Liver (tissue), 9 donors: ENCODE measurements around the gene PDE4B. TPM values are rescaled to one million over a fixed set of nuclear protein-coding genes. Genes with fewer than 3 reads are reported as not detected.

Source experiments
- DNase-seq: peaks from one replicate; pipeline ENCODE4 v3.0.0-alpha.2; 2017; ENCODE audit warnings: low spot score
- H3K27ac ChIP-seq, 2 donors: one replicate each; pipeline ENCODE4 v1.7.0; 2013; ENCODE audit warnings: inconsistent platforms in 2 of 2, low read length in 2 of 2, control low read depth in 1 of 2, low read depth in 1 of 2, mild to moderate bottlenecking in 1 of 2
- H3K27me3 ChIP-seq, 4 donors: one replicate each; pipeline versions ENCODE4 v1.6.1 to v1.7.0; 2013; ENCODE audit warnings: low read length in 3 of 4, inconsistent platforms in 1 of 4, mild to moderate bottlenecking in 1 of 4, moderate library complexity in 1 of 4; ENCODE audit not compliant: control insufficient read depth in 4 of 4, insufficient read depth in 4 of 4
- H3K36me3 ChIP-seq, 4 donors: one replicate each; pipeline versions ENCODE4 v1.6.1 to v1.7.0; 2013; ENCODE audit warnings: low read length in 3 of 4, mild to moderate bottlenecking in 3 of 4, low read depth in 1 of 4, moderate library complexity in 1 of 4; ENCODE audit not compliant: control insufficient read depth in 4 of 4, insufficient read depth in 3 of 4
- H3K4me1 ChIP-seq, 4 donors: one replicate each; pipeline versions ENCODE4 v1.6.1 to v1.7.0; 2013; ENCODE audit warnings: low read length in 3 of 4, mild to moderate bottlenecking in 3 of 4, moderate library complexity in 1 of 4; ENCODE audit not compliant: control insufficient read depth in 4 of 4, insufficient read depth in 4 of 4
- H3K4me3 ChIP-seq, 3 donors: one replicate each; pipeline versions ENCODE4 v1.6.1 to v1.7.0; 2013; ENCODE audit warnings: low read length in 3 of 3, control low read depth in 1 of 3, low read depth in 1 of 3, mild to moderate bottlenecking in 1 of 3
- H3K9ac ChIP-seq, 2 donors: one replicate each; pipeline ENCODE4 v1.7.0; 2013; ENCODE audit warnings: low read length in 2 of 2, mild to moderate bottlenecking in 2 of 2, moderate library complexity in 2 of 2, control low read depth in 1 of 2, low read depth in 1 of 2
- H3K9me3 ChIP-seq, 4 donors: one replicate each; pipeline versions ENCODE4 v1.6.1 to v1.7.0; 2013; ENCODE audit warnings: low read length in 3 of 4; ENCODE audit not compliant: control insufficient read depth in 4 of 4
- EGR1 ChIP-seq, 2 donors: IDR thresholded peaks; 2 replicates each; pipeline ENCODE4 v1.6.1; 2016 to 2018; ENCODE audit warnings: antibody characterized with exemption in 2 of 2, low read depth in 2 of 2
- FOXA1 ChIP-seq: IDR thresholded peaks from 2 replicates; pipeline ENCODE4 v1.6.1; 2016; ENCODE audit warnings: antibody characterized with exemption
- FOXA2 ChIP-seq: IDR thresholded peaks from 2 replicates; pipeline ENCODE4 v1.6.1; 2016; ENCODE audit warnings: antibody characterized with exemption
- GABPA ChIP-seq, 2 donors: IDR thresholded peaks in 1 of 2; conservative IDR thresholded peaks in 1 of 2; 2 replicates each; pipeline ENCODE4 v1.6.1; 2016; ENCODE audit warnings: antibody characterized with exemption in 2 of 2, mild to moderate bottlenecking in 1 of 2, moderate library complexity in 1 of 2
- HNF4A ChIP-seq, 2 donors: conservative IDR thresholded peaks; 2 replicates each; pipeline ENCODE4 v1.6.1; 2016; ENCODE audit warnings: antibody characterized with exemption in 2 of 2, mild to moderate bottlenecking in 2 of 2
- HNF4G ChIP-seq: IDR thresholded peaks from 2 replicates; pipeline ENCODE4 v1.6.1; 2016; ENCODE audit warnings: antibody characterized with exemption
- JUND ChIP-seq, 2 donors: IDR thresholded peaks; 2 replicates each; pipeline ENCODE4 v1.6.1; 2016; ENCODE audit warnings: antibody characterized with exemption in 2 of 2
- NR2F2 ChIP-seq: IDR thresholded peaks from 2 replicates; pipeline ENCODE4 v1.6.1; 2016; ENCODE audit warnings: antibody characterized with exemption
- RAD21 ChIP-seq, 2 donors: IDR thresholded peaks; 2 replicates each; pipeline ENCODE4 v1.6.1; 2016; ENCODE audit warnings: antibody characterized with exemption in 2 of 2, mild to moderate bottlenecking in 2 of 2
- RXRA ChIP-seq, 2 donors: IDR thresholded peaks; 2 replicates each; pipeline ENCODE4 v1.6.1; 2017 to 2018; ENCODE audit warnings: antibody characterized with exemption in 2 of 2, mild to moderate bottlenecking in 1 of 2
- SP1 ChIP-seq: IDR thresholded peaks from 2 replicates; pipeline ENCODE4 v1.6.1; 2018; ENCODE audit warnings: antibody characterized with exemption, mild to moderate bottlenecking
- TAF1 ChIP-seq: conservative IDR thresholded peaks from 2 replicates; pipeline ENCODE4 v1.6.1; 2016; ENCODE audit warnings: antibody characterized with exemption, mild to moderate bottlenecking
- YY1 ChIP-seq: IDR thresholded peaks from 2 replicates; pipeline ENCODE4 v1.6.1; 2016; ENCODE audit warnings: antibody characterized with exemption, mild to moderate bottlenecking
- WGBS: extraction: QIAGEN DNeasy Blood & Tissue Kit; methylation state at CpG from one replicate; pipeline ENCODE4 v1.1.7; 2013; 5-methylcytosine and 5-hydroxymethylcytosine counted together
- polyA plus RNA-seq, 2 donors: library from polyadenylated mRNA; stranded (reverse) in 1 of 2; unstranded in 1 of 2; fragments of 200-250 nt in 1 of 2; fragments of >200 nt in 1 of 2; fragmentation: Nextera tagmentation in 1 of 2; extraction: Ambion mirVana in 1 of 2; gene quantifications; one replicate each; pipeline versions ENCODE4 v1.2.1 to v1.2.3, GENCODE V29; 2013 to 2015
- total RNA-seq, 2 donors: library from RNA; depleted of rRNA; stranded (reverse); fragments of >200 nt; gene quantifications; one replicate each; pipeline ENCODE4 v1.2.3, GENCODE V29; 2014
- TF ChIP-seq, protein P1 (sequence below): IDR thresholded peaks from 2 replicates; pipeline ENCODE4 v1.6.1; 2016; ENCODE audit warnings: antibody characterized with exemption, mild to moderate bottlenecking
- TF ChIP-seq, protein P2 (sequence below): IDR thresholded peaks from 2 replicates; pipeline ENCODE4 v1.6.1; 2016; ENCODE audit warnings: antibody characterized with exemption
- TF ChIP-seq, protein P3 (sequence below): fragments of 150-350 bp; IDR thresholded peaks from 2 replicates; pipeline ENCODE4 v1.5.1; 2017; ENCODE audit warnings: improper control_type of control experiment, low read depth, low read length; ENCODE audit not compliant: missing input control
- TF ChIP-seq, protein P4 (sequence below): IDR thresholded peaks from 2 replicates; pipeline ENCODE4 v1.6.1; 2016; ENCODE audit warnings: antibody characterized with exemption
- TF ChIP-seq, protein P5 (sequence below): IDR thresholded peaks from 2 replicates; pipeline ENCODE4 v1.6.1; 2016; ENCODE audit warnings: antibody characterized with exemption
- donor health status: healthy.
- donor health status: healthy.
- donor health status: healthy.
- donor health status: healthy.
- donor health status: healthy.

Gene PDE4B
- total and polyA plus RNA-seq, 4 donors, result 1.9 to 3.9 (median 2.7) TPM

DNA sequence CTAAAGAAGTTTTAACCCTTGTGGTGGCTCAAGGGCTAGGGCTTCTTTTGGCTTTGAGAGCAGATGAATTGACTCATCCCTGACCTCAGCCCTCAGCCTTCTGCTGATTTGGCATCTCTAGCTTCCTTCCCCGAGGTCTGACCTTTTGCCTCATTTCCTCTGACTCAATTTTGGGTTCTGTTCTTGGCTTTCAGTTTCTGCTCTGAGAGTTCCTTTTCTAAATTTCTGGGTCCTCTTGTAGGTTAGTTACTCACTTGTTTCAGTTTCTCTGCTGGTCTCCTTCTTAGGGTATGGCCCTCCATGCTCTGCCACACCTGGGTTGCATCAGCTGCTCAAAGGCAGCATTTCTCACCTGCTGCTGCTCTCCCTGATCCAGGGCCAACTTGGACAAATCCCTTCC is 19.4 kb downstream of the PDE4B start:
- peaks cover 0 to 3% (median 0%) of the 10 kb centered on the region in 4 donors for H3K27me3 ChIP-seq
- H3K4me3 ChIP-seq, result no peak overlapping the region
- no peak for DNase-seq
- no peaks in the 10 kb centered on the region for H3K9me3 ChIP-seq
- peak overlapping the region in 1 of 2 donors; percentile 12 for H3K27ac ChIP-seq
- TF ChIP-seq RXRA (IDR thresholded peaks at IDR 0.05), result peak in 1 of 2 donors; percentile 46
- TF ChIP-seq, protein P1, sequence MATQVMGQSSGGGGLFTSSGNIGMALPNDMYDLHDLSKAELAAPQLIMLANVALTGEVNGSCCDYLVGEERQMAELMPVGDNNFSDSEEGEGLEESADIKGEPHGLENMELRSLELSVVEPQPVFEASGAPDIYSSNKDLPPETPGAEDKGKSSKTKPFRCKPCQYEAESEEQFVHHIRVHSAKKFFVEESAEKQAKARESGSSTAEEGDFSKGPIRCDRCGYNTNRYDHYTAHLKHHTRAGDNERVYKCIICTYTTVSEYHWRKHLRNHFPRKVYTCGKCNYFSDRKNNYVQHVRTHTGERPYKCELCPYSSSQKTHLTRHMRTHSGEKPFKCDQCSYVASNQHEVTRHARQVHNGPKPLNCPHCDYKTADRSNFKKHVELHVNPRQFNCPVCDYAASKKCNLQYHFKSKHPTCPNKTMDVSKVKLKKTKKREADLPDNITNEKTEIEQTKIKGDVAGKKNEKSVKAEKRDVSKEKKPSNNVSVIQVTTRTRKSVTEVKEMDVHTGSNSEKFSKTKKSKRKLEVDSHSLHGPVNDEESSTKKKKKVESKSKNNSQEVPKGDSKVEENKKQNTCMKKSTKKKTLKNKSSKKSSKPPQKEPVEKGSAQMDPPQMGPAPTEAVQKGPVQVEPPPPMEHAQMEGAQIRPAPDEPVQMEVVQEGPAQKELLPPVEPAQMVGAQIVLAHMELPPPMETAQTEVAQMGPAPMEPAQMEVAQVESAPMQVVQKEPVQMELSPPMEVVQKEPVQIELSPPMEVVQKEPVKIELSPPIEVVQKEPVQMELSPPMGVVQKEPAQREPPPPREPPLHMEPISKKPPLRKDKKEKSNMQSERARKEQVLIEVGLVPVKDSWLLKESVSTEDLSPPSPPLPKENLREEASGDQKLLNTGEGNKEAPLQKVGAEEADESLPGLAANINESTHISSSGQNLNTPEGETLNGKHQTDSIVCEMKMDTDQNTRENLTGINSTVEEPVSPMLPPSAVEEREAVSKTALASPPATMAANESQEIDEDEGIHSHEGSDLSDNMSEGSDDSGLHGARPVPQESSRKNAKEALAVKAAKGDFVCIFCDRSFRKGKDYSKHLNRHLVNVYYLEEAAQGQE, result no peak
- TF ChIP-seq, protein P2, sequence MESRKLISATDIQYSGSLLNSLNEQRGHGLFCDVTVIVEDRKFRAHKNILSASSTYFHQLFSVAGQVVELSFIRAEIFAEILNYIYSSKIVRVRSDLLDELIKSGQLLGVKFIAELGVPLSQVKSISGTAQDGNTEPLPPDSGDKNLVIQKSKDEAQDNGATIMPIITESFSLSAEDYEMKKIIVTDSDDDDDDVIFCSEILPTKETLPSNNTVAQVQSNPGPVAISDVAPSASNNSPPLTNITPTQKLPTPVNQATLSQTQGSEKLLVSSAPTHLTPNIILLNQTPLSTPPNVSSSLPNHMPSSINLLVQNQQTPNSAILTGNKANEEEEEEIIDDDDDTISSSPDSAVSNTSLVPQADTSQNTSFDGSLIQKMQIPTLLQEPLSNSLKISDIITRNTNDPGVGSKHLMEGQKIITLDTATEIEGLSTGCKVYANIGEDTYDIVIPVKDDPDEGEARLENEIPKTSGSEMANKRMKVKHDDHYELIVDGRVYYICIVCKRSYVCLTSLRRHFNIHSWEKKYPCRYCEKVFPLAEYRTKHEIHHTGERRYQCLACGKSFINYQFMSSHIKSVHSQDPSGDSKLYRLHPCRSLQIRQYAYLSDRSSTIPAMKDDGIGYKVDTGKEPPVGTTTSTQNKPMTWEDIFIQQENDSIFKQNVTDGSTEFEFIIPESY, result no peak
- no peak for TF ChIP-seq YY1
- no peak for TF ChIP-seq HNF4G
- TF ChIP-seq NR2F2, result peak; percentile 67
- no peak for TF ChIP-seq GABPA (IDR thresholded peaks at IDR 0.05 in 1 of 2, conservative IDR thresholded peaks at IDR 0.05 in 1 of 2)
- peak in 1 of 2 donors; percentile 10 for TF ChIP-seq JUND (IDR thresholded peaks at IDR 0.05)
- peak; percentile 18 for TF ChIP-seq SP1
- TF ChIP-seq FOXA1, result no peak
- TF ChIP-seq, protein P3, sequence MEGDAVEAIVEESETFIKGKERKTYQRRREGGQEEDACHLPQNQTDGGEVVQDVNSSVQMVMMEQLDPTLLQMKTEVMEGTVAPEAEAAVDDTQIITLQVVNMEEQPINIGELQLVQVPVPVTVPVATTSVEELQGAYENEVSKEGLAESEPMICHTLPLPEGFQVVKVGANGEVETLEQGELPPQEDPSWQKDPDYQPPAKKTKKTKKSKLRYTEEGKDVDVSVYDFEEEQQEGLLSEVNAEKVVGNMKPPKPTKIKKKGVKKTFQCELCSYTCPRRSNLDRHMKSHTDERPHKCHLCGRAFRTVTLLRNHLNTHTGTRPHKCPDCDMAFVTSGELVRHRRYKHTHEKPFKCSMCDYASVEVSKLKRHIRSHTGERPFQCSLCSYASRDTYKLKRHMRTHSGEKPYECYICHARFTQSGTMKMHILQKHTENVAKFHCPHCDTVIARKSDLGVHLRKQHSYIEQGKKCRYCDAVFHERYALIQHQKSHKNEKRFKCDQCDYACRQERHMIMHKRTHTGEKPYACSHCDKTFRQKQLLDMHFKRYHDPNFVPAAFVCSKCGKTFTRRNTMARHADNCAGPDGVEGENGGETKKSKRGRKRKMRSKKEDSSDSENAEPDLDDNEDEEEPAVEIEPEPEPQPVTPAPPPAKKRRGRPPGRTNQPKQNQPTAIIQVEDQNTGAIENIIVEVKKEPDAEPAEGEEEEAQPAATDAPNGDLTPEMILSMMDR, result no peak
- TF ChIP-seq, protein P4, sequence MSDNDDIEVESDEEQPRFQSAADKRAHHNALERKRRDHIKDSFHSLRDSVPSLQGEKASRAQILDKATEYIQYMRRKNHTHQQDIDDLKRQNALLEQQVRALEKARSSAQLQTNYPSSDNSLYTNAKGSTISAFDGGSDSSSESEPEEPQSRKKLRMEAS, result peak; percentile 22
- no peak for TF ChIP-seq TAF1
- TF ChIP-seq HNF4A (conservative IDR thresholded peaks at IDR 0.05), result no peak
- TF ChIP-seq FOXA2, result no peak
- TF ChIP-seq, protein P5, sequence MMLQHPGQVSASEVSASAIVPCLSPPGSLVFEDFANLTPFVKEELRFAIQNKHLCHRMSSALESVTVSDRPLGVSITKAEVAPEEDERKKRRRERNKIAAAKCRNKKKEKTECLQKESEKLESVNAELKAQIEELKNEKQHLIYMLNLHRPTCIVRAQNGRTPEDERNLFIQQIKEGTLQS, result no peak
- TF ChIP-seq RAD21 (IDR thresholded peaks at IDR 0.05), result no peak
- no peak for TF ChIP-seq EGR1 (IDR thresholded peaks at IDR 0.05; ENCODE audit: low read depth in 2 of 2)
- H3K36me3 ChIP-seq, result no peaks in the 10 kb centered on the region
- peaks cover 0 to 4% (median 0%) of the 10 kb centered on the region in 4 donors for H3K4me1 ChIP-seq
- no peak overlapping the region for H3K9ac ChIP-seq
- WGBS, result 14% methylated on average over 1 of the region's 1 CpG
